GM23338 (cell line): Measurements from ENCODE around the gene ACY1. TPM values are rescaled to one million over a fixed set of nuclear protein-coding genes. Genes with fewer than 3 reads are reported as not detected.

Experiments
- ATAC-seq: fragments of 200-7000 bp; cut with Tn5 transposase; 3 replicates; pipeline ENCODE4 v1.9.1; 2020
- DNase-seq: peaks from one replicate; pipeline ENCODE4 v3.0.0-alpha.2; 2015; ENCODE audit warnings: low spot score
- H2AFZ ChIP-seq: fragments of 200-600 bp; sonication (generic); 2 replicates; pipeline ENCODE4 v1.8.0; 2016; ENCODE audit warnings: antibody characterized with exemption, mild to moderate bottlenecking, moderate library complexity
- H3F3A ChIP-seq: fragments of 200-600 bp; sonication (generic); replicated peaks from 2 replicates; pipeline ENCODE4 v1.8.0; 2017; ENCODE audit warnings: antibody characterized with exemption, mixed run types, low read depth
- H3K27ac ChIP-seq: fragments of 200-600 bp; sonication (generic); 2 replicates; pipeline ENCODE4 v1.6.1; 2016; ENCODE audit warnings: low read depth
- H3K27me3 ChIP-seq: fragments of 200-600 bp; sonication (generic); 2 replicates; pipeline ENCODE4 v1.8.0; 2016; ENCODE audit warnings: mild to moderate bottlenecking, mixed run types, moderate library complexity; ENCODE audit not compliant: insufficient read depth
- H3K36me3 ChIP-seq: fragments of 200-600 bp; sonication (generic); 2 replicates; pipeline ENCODE4 v1.8.0; 2016; ENCODE audit warnings: mild to moderate bottlenecking; ENCODE audit not compliant: insufficient read depth
- H3K4me1 ChIP-seq: fragments of 200-600 bp; sonication (generic); 2 replicates; pipeline ENCODE4 v1.8.0; 2016; ENCODE audit warnings: mild to moderate bottlenecking, moderate library complexity; ENCODE audit not compliant: insufficient read depth
- H3K4me2 ChIP-seq: fragments of 200-600 bp; sonication (generic); 2 replicates; pipeline ENCODE4 v1.7.1; 2017; ENCODE audit warnings: mixed run types
- H3K4me3 ChIP-seq: fragments of 200-600 bp; sonication (generic); 2 replicates; pipeline ENCODE4 v1.6.1; 2016; ENCODE audit warnings: mixed run types
- H3K79me2 ChIP-seq: fragments of 200-600 bp; sonication (generic); replicated peaks from 2 replicates; pipeline ENCODE4 v1.8.0; 2017; ENCODE audit warnings: mild to moderate bottlenecking; ENCODE audit not compliant: insufficient read depth
- H3K9me2 ChIP-seq: fragments of 200-600 bp; sonication (generic); 2 replicates; pipeline ENCODE4 v1.8.0; 2017; ENCODE audit not compliant: insufficient read depth
- H4K20me1 ChIP-seq: fragments of 200-600 bp; sonication (generic); replicated peaks from 2 replicates; pipeline ENCODE4 v1.8.0; 2017; ENCODE audit warnings: mild to moderate bottlenecking; ENCODE audit not compliant: insufficient read depth
- H3K27ac Mint-ChIP-seq: 2 replicates; pipeline ENCODE4 v1.8.0; 2020; ENCODE audit warnings: inconsistent platforms, mild to moderate bottlenecking, moderate library complexity, mixed read lengths
- H3K27me3 Mint-ChIP-seq: 3 replicates; pipeline ENCODE4 v1.8.0; 2022; ENCODE audit warnings: low read depth, mild to moderate bottlenecking, moderate library complexity, mixed read lengths, inconsistent platforms; ENCODE audit not compliant: insufficient read depth, poor library complexity
- H3K36me3 Mint-ChIP-seq: 3 replicates; pipeline ENCODE4 v1.8.0; 2021; ENCODE audit warnings: low read depth, mild to moderate bottlenecking, inconsistent platforms, moderate library complexity, mixed read lengths
- H3K4me1 Mint-ChIP-seq: 3 replicates; pipeline ENCODE4 v1.8.0; 2020; ENCODE audit warnings: mild to moderate bottlenecking, inconsistent platforms, mixed read lengths
- H3K4me3 Mint-ChIP-seq: 3 replicates; pipeline ENCODE4 v1.8.0; 2021; ENCODE audit warnings: moderate library complexity, mild to moderate bottlenecking, inconsistent platforms, mixed read lengths
- H3K9me3 Mint-ChIP-seq: 3 replicates; pipeline ENCODE4 v1.8.0; 2020; ENCODE audit warnings: moderate library complexity, mild to moderate bottlenecking, inconsistent platforms, mixed read lengths
- CREB1 ChIP-seq: fragments of 250-450 bp; sonication (Bioruptor Pico); IDR thresholded peaks from 2 replicates; pipeline ENCODE4 v1.5.0; 2020; ENCODE audit warnings: low read depth, mild to moderate bottlenecking, moderate library complexity
- CTCF ChIP-seq, 2 experiments: fragments of 200-600 bp in 1 of 2; sonication (generic) in 1 of 2; conservative IDR thresholded peaks; 2 replicates each; pipeline versions ENCODE4 v1.5.1 to v1.6.1; 2016 to 2017; ENCODE audit warnings: antibody characterized with exemption in 2 of 2, low read depth in 2 of 2, mild to moderate bottlenecking in 2 of 2, moderate library complexity in 1 of 2
- EZH2 ChIP-seq: fragments of 200-600 bp; sonication (generic); IDR thresholded peaks from one replicate; pipeline ENCODE4 v1.8.0; 2017; ENCODE audit warnings: antibody characterized with exemption, mild to moderate bottlenecking, low read depth; ENCODE audit not compliant: unreplicated experiment
- EZH2phosphoT487 ChIP-seq: fragments of 200-600 bp; sonication (generic); IDR thresholded peaks from one replicate; pipeline ENCODE4 v1.8.1; 2018; ENCODE audit warnings: antibody characterized with exemption; ENCODE audit not compliant: unreplicated experiment
- JUNB ChIP-seq: IDR thresholded peaks from one replicate; pipeline ENCODE4 v1.6.1; 2016; ENCODE audit warnings: antibody characterized with exemption; ENCODE audit not compliant: unreplicated experiment
- NANOG ChIP-seq: IDR thresholded peaks from 2 replicates; pipeline ENCODE4 v1.6.1; 2016; ENCODE audit warnings: antibody characterized with exemption, borderline replicate concordance
- POLR2AphosphoS5 ChIP-seq: IDR thresholded peaks from 2 replicates; pipeline ENCODE4 v1.6.1; 2016; ENCODE audit warnings: antibody characterized with exemption, low read depth
- REST ChIP-seq: IDR thresholded peaks from one replicate; pipeline ENCODE4 v1.6.1; 2018; ENCODE audit warnings: antibody characterized with exemption; ENCODE audit not compliant: unreplicated experiment
- STAT1 ChIP-seq: IDR thresholded peaks from one replicate; pipeline ENCODE4 v1.6.1; 2016; ENCODE audit warnings: antibody characterized with exemption; ENCODE audit not compliant: unreplicated experiment
- ZNF114 ChIP-seq: fragments of 250-450 bp; sonication (Bioruptor Pico); IDR thresholded peaks from 2 replicates; pipeline ENCODE4 v1.5.0; 2020; ENCODE audit warnings: mild to moderate bottlenecking, moderate library complexity
- ZNF331 ChIP-seq: fragments of 250-450 bp; sonication (Bioruptor Pico); IDR thresholded peaks from 2 replicates; pipeline ENCODE4 v1.5.0; 2020; ENCODE audit warnings: low read depth, mild to moderate bottlenecking, moderate library complexity
- ZNF462 ChIP-seq: fragments of 250-450 bp; sonication (Bioruptor Pico); IDR thresholded peaks from 2 replicates; pipeline ENCODE4 v1.5.0; 2020; ENCODE audit warnings: mild to moderate bottlenecking, moderate library complexity
- polyA plus RNA-seq: library from polyadenylated mRNA; unstranded; fragments of >200 nt; fragmentation: Nextera tagmentation; extraction: Ambion mirVana; gene quantifications from 2 replicates; pipeline ENCODE4 v1.2.1, GENCODE V29; 2016
- total RNA-seq: library from RNA; depleted of rRNA; stranded (reverse); fragments of >200 nt; shearing (Covaris generic); gene quantifications from 2 replicates; pipeline ENCODE4 v1.2.3, GENCODE V29; 2014

The ACY1 gene
- total and polyA plus RNA-seq, 2 experiments from 2014 or later: 38.4 to 62.8 TPM

- TF ChIP-seq CREB1 (CRISPR knock-in tag) (no peak), STAT1 (no peak), JUNB (no peak), POLR2AphosphoS5 (no peak), ZNF114 (CRISPR knock-in tag) (no peak), EZH2phosphoT487 (no peak), CTCF (conservative IDR thresholded peaks at IDR 0.05; ENCODE audit: low read depth in 2 of 2) (no peak), NANOG (no peak)
These were observed 923 bp downstream of the ACY1 start (continued) for GRCh38 chr3:51984269-51984647.

GRCh38 chr3:51985063-51985462 is 1.7 kb downstream of the ACY1 start:
- Histone ChIP-seq H3K4me2 (no peak overlapping the region), H3K4me1 (peaks cover 15% of the 10 kb centered on the region), H3K9me2 (no peaks in the 10 kb centered on the region), H2AFZ (no peak overlapping the region), H4K20me1 (no peaks in the 10 kb centered on the region; the same call in 1 of the 2 replicates), H3F3A (peaks cover 11% of the 10 kb centered on the region), H3K27ac (no peak overlapping the region), H3K4me3 (no peak overlapping the region), H3K36me3 (no peaks in the 10 kb centered on the region), H3K79me2 (no peaks in the 10 kb centered on the region), H3K27me3 (no peaks in the 10 kb centered on the region)
- DNase-seq: no peak
- Mint-ChIP-seq H3K4me3 (peak overlapping the region; percentile 27), H3K9me3 (no peaks in the 10 kb centered on the region), H3K27me3 (peaks cover 17% of the 10 kb centered on the region), H3K4me1 (peaks cover 26% of the 10 kb centered on the region), H3K27ac (no peak overlapping the region), H3K36me3 (0 out of 3 replicates have a peak, but pooled peaks cover 3% of the 10 kb centered on the region)
- no peak for ATAC-seq
- TF ChIP-seq ZNF114 (CRISPR knock-in tag): no peak
- TF ChIP-seq ZNF462 (CRISPR knock-in tag): no peak
- TF ChIP-seq EZH2: no peak
- TF ChIP-seq STAT1: no peak
- no peak for TF ChIP-seq EZH2phosphoT487
- TF ChIP-seq JUNB: no peak
- no peak for TF ChIP-seq NANOG
- no peak for TF ChIP-seq ZNF331
- no peak for TF ChIP-seq REST
